Astrocyte of the spinal cord (primary cell): ENCODE measurements around the gene C4orf17.
"Not testable (repeated sequence)": the region's sequence is repeated elsewhere in the genome, so short reads cannot be mapped to it uniquely, and the experiment has no call there.

Experiments used
- DNase-seq: peaks from one replicate; pipeline ENCODE4 v3.0.0; 2011; ENCODE audit warnings: low read depth, low spot score
- H3K4me3 ChIP-seq: 2 replicates; pipeline ENCODE4 v1.5.1; 2011; ENCODE audit warnings: low read depth, mild to moderate bottlenecking, low read length, moderate library complexity
- in situ Hi-C: cut with HindIII; loops from 2 replicates; pipeline ENCODE4 v1.10.0; 2017; ENCODE audit warnings: low sequenced_read_pairs
- TF ChIP-seq, protein P1 (sequence below): IDR thresholded peaks from 2 replicates; pipeline ENCODE4 v1.5.1; 2012; ENCODE audit warnings: low read depth, mild to moderate bottlenecking, low read length, inconsistent platforms

C4orf17 gene

DNA sequence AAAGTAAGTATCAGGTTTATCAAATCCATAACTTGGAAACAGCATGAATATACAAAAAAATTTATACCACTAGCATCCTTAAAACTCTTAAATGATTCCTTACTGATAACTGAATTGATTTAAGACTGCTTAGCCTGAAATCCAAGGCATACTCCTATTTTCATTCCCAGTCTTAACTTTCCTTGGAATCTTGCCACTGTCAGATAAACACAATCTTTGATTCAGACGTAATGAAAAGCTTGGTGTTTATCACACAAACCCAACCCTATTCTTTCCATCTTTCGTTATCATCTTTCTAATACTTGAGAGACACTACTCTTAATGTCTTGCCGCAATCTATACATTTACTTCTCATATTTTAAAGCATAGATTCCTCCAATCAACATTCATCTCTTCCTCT is 19.1 kb downstream of the C4orf17 start:
- no peak overlapping the region for H3K4me3 ChIP-seq
- in situ Hi-C loops: no loop called here
- DNase-seq: no peak
- TF ChIP-seq, protein P1, sequence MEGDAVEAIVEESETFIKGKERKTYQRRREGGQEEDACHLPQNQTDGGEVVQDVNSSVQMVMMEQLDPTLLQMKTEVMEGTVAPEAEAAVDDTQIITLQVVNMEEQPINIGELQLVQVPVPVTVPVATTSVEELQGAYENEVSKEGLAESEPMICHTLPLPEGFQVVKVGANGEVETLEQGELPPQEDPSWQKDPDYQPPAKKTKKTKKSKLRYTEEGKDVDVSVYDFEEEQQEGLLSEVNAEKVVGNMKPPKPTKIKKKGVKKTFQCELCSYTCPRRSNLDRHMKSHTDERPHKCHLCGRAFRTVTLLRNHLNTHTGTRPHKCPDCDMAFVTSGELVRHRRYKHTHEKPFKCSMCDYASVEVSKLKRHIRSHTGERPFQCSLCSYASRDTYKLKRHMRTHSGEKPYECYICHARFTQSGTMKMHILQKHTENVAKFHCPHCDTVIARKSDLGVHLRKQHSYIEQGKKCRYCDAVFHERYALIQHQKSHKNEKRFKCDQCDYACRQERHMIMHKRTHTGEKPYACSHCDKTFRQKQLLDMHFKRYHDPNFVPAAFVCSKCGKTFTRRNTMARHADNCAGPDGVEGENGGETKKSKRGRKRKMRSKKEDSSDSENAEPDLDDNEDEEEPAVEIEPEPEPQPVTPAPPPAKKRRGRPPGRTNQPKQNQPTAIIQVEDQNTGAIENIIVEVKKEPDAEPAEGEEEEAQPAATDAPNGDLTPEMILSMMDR: no peak

DNA sequence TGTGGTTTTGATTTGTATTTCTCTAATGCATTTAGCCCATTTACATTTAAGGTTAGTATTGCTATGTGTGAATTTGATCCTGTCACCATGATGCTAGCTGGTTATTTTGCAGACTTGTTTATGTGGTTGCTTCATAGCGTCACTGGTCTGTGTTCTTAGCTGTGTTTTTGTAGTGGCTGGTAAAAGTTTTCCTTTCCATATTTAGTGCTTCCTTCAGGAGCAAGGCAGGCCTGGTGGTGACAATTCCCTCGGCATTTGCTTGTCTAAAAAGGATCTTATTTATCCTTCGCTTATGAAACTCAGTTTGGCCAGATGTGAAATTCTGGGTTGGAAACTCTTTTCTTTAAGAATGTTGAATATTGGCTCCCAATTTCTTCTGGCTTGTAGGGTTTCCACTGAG is 23.9 kb downstream of the C4orf17 start:
- in situ Hi-C loops, DNase-seq, H3K4me3 ChIP-seq: not testable (repeated sequence)

DNA sequence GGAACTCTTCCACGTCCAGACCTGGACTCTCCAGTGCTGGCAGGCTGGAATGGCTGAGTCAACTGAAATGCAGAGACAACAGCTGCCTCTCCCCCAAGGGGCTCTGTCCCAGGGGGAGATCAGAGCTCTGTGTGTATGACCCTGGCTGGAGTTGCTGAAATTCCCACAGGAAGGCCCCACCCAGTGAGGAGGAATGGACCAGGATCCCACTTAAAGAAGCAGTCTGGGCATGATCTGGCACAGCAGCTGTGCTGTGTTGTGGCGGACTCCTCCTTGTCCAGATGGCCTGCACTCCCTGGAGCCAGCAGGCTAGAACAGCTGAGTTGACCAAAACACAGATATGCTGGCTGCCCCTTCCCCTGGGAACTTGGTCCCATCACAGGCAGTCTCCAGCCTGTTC is 25.4 kb downstream of the C4orf17 start:
- DNase-seq: no peak
- in situ Hi-C loops: no loop called here
- TF ChIP-seq, protein P1: no peak
- no peak overlapping the region for H3K4me3 ChIP-seq

DNA sequence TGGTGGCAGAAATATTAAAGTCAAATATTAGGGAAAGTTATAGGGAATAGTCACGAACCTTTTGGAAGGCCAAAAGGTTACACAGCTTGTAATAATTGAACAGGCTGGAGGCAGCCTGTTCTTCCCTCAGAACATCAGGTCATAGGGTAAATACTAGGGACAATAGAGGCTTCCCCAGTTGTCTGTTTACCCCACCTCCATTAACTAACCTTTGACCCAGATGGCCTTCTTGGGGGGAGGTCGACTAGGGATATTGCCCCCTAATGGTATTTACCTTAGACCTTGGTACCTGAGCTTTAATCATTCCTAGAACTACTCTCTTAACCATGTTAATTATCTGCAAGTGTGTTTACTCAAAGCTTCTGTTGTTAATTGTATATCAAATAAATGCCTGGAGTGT is 26.0 kb downstream of the C4orf17 start:
- DNase-seq: no peak
- TF ChIP-seq, protein P1: no peak
- no peak overlapping the region for H3K4me3 ChIP-seq
- in situ Hi-C loops: no loop called here

DNA sequence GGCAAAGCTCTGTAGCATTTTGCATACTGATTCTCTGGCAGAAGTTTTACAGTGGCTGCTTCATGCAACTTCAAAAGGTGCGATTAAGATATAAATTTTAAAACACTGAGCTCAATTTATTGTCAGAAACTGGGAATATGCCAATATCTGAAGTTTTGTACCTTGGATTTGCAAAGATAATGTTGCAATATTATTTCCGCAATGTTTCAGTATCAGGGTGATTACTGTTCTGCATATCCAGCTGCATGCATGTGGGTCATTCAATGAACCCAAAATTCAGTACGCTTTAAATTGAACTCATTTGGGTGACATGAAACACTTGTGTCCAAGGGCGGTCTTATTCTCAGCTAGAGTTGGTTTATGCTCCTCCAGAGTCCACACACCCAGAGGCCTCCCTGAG is 26.9 kb downstream of the C4orf17 start:
- H3K4me3 ChIP-seq: no peak overlapping the region
- in situ Hi-C loops: no loop called here
- no peak for DNase-seq
- TF ChIP-seq, protein P1: no peak

DNA sequence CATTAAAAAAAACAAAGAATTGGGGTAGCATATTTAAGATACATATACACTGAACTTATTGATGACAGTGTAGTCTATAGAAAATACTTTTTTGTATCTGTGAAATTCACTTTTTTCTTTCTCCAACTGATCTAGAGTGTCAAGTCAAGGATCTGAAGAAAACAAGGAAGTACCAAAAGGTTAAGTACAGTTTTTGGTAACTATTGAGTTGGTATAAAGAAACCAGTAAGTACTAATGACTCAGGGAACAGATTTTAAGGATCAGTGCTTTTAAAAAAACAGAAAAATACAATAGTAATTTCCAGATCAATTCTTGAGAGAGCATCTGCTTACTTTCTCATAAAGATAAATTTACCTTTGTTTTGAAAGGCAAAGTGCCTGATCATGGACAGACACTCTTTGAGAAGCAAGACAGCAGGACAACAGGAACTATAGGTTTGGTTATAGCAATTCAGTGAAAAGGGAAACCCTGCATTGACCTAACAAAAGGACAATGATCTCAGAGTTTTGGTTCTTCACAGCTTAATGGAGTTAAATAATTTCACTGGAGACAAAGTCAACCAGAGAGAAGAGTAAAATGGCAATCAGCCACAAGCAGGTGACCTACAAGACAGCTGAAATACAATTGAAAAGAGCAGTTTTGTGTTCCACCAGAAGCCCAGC is 29.6 kb downstream of the C4orf17 start:
- in situ Hi-C loops: no loop called here
- H3K4me3 ChIP-seq: no peak overlapping the region
- no peak for DNase-seq
- TF ChIP-seq, protein P1: no peak

DNA sequence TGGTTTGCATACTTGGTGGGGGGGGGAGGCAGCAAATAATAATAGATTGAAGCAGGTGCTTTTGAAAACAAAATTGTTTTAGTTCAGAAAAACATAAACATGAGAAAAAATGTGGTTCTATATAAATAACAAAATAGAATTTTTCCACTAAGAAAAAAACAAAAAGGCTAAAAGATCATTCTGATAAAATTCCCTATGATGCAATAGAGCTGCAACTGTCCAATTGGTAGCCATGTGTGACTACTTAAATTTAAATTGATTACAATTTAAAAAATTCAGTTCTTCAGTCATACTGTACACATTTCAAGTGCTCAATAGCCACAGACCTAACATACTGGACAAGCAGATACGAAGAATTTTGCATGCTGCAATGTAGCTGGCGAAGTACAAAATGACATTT is 42.1 kb downstream of the C4orf17 start:
- DNase-seq: no peak
- no peak overlapping the region for H3K4me3 ChIP-seq
- in situ Hi-C loops: no loop called here
- TF ChIP-seq, protein P1: no peak
